GM12878 (cell line): ENCODE results near the gene MSI2. TPM values are rescaled to one million over a fixed set of nuclear protein-coding genes. Genes with fewer than 3 reads are reported as not detected.

ENCODE experiments used
- ATF7 ChIP-seq: fragments of 450-650 bp; IDR thresholded peaks from 2 replicates; pipeline ENCODE4 v1.6.1; 2016; ENCODE audit warnings: low read depth, mild to moderate bottlenecking
- BCL11A ChIP-seq: IDR thresholded peaks from 2 replicates; pipeline ENCODE4 v1.6.1; 2011; ENCODE audit warnings: low read depth, low read length
- BRCA1 ChIP-seq: IDR thresholded peaks from 2 replicates; pipeline ENCODE4 v1.6.1; 2011; ENCODE audit warnings: low read depth, low read length, improper control_type of control experiment
- CEBPB ChIP-seq, 2 experiments: fragments of 150-350 bp in 1 of 2; IDR thresholded peaks; 2 replicates each; pipeline ENCODE4 v1.6.1; 2012 to 2014; ENCODE audit warnings: low read depth in 2 of 2, low read length in 2 of 2, borderline replicate concordance in 1 of 2, inconsistent platforms in 1 of 2
- CUX1 ChIP-seq: IDR thresholded peaks from 2 replicates; pipeline ENCODE4 v1.6.1; 2012; ENCODE audit warnings: improper control_type of control experiment, low read depth, low read length; ENCODE audit not compliant: insufficient replicate concordance
- HDAC2 ChIP-seq: fragments of 200-600 bp; sonication (generic); IDR thresholded peaks from 2 replicates; pipeline ENCODE4 v1.6.1; 2017
- HDGF ChIP-seq: fragments of 450-650 bp; IDR thresholded peaks from 2 replicates; pipeline ENCODE4 v1.6.1; 2016; ENCODE audit warnings: antibody characterized with exemption
- IKZF1 ChIP-seq: fragments of 450-650 bp; conservative IDR thresholded peaks from 2 replicates; pipeline ENCODE4 v1.6.1; 2017; ENCODE audit warnings: antibody characterized with exemption, mild to moderate bottlenecking
- LARP7 ChIP-seq: fragments of 450-650 bp; IDR thresholded peaks from 2 replicates; pipeline ENCODE4 v1.6.1; 2017; ENCODE audit warnings: mild to moderate bottlenecking
- MEF2A ChIP-seq: IDR thresholded peaks from 2 replicates; pipeline ENCODE4 v1.6.1; 2011; ENCODE audit warnings: low read depth, mild to moderate bottlenecking, low read length, moderate library complexity; ENCODE audit not compliant: insufficient read depth
- MEF2B ChIP-seq: fragments of 450-650 bp; IDR thresholded peaks from 2 replicates; pipeline ENCODE4 v1.6.1; 2018; ENCODE audit warnings: mild to moderate bottlenecking, moderate library complexity; ENCODE audit not compliant: partially characterized antibody, poor library complexity, severe bottlenecking
- NFYA ChIP-seq: IDR thresholded peaks from 2 replicates; pipeline ENCODE4 v1.6.1; 2011; ENCODE audit warnings: low read depth, mild to moderate bottlenecking, low read length, improper control_type of control experiment, borderline replicate concordance
- NR2F1 ChIP-seq: fragments of 450-650 bp; conservative IDR thresholded peaks from 2 replicates; pipeline ENCODE4 v1.6.1; 2017; ENCODE audit warnings: mild to moderate bottlenecking
- NRF1 ChIP-seq: conservative IDR thresholded peaks from 2 replicates; pipeline ENCODE4 v1.6.1; 2011; ENCODE audit warnings: mild to moderate bottlenecking, low read depth, low read length, improper control_type of control experiment
- PAX5 ChIP-seq: IDR thresholded peaks from 2 replicates; pipeline ENCODE4 v1.6.1; 2011; ENCODE audit warnings: low read depth, low read length, borderline replicate concordance
- RUNX3 ChIP-seq: IDR thresholded peaks from 2 replicates; pipeline ENCODE4 v1.6.1; 2012; ENCODE audit warnings: low read length, inconsistent platforms
- SIX5 ChIP-seq: IDR thresholded peaks from 2 replicates; pipeline ENCODE4 v1.6.1; 2011; ENCODE audit warnings: mild to moderate bottlenecking, low read depth, low read length, moderate library complexity; ENCODE audit not compliant: severe bottlenecking
- SMAD1 ChIP-seq: fragments of 450-650 bp; IDR thresholded peaks from 2 replicates; pipeline ENCODE4 v1.6.1; 2018; ENCODE audit warnings: mild to moderate bottlenecking, low read depth; ENCODE audit not compliant: partially characterized antibody
- SPI1 ChIP-seq: IDR thresholded peaks from 2 replicates; pipeline ENCODE4 v1.6.1; 2011; ENCODE audit warnings: low read depth, mild to moderate bottlenecking, low read length, moderate library complexity, borderline replicate concordance; ENCODE audit not compliant: insufficient read depth
- STAT1 ChIP-seq: fragments of 450-650 bp; conservative IDR thresholded peaks from 2 replicates; pipeline ENCODE4 v1.6.1; 2014; ENCODE audit warnings: antibody characterized with exemption, mild to moderate bottlenecking
- SUZ12 ChIP-seq: fragments of 200-600 bp; sonication (generic); IDR thresholded peaks from one replicate; pipeline ENCODE4 v1.6.1; 2018; ENCODE audit warnings: antibody characterized with exemption, mild to moderate bottlenecking; ENCODE audit not compliant: unreplicated experiment
- TAF1 ChIP-seq: IDR thresholded peaks from 2 replicates; pipeline ENCODE4 v1.6.1; 2011; ENCODE audit warnings: mild to moderate bottlenecking, low read depth, low read length, borderline replicate concordance
- TCF12 ChIP-seq: IDR thresholded peaks from 2 replicates; pipeline ENCODE4 v1.6.1; 2011; ENCODE audit warnings: low read depth, mild to moderate bottlenecking, low read length
- TCF3 ChIP-seq: IDR thresholded peaks from 2 replicates; pipeline ENCODE4 v1.6.1; 2012; ENCODE audit warnings: low read depth, mild to moderate bottlenecking, low read length, borderline replicate concordance; ENCODE audit not compliant: insufficient read depth
- USF2 ChIP-seq: IDR thresholded peaks from 2 replicates; pipeline ENCODE4 v1.6.1; 2011; ENCODE audit warnings: low read depth, low read length, improper control_type of control experiment, borderline replicate concordance
- ZBED1 ChIP-seq: IDR thresholded peaks from 2 replicates; pipeline ENCODE4 v1.6.1; 2016; ENCODE audit warnings: borderline replicate concordance
- ZNF384 ChIP-seq: IDR thresholded peaks from 2 replicates; pipeline ENCODE4 v1.6.1; 2012; ENCODE audit warnings: low read depth, mild to moderate bottlenecking, low read length, improper control_type of control experiment, borderline replicate concordance
- ZNF622 ChIP-seq: fragments of 450-650 bp; IDR thresholded peaks from 2 replicates; pipeline ENCODE4 v1.6.1; 2017; ENCODE audit warnings: mild to moderate bottlenecking, inconsistent platforms
- ZZZ3 ChIP-seq: IDR thresholded peaks from 2 replicates; pipeline ENCODE4 v1.6.1; 2011; ENCODE audit warnings: low read depth; ENCODE audit not compliant: control insufficient read depth, insufficient read length
- polyA plus RNA-seq, 11 experiments: library from polyadenylated mRNA; depleted of rRNA in 4 of 11; unstranded in 6 of 11; stranded (reverse) in 5 of 11; fragments of >200 nt; fragmentation: Nextera tagmentation in 4 of 11; fragmentation: Illumina TruSeq in 1 of 11; extraction: Ambion mirVana in 4 of 11; extraction: Trizol in 1 of 11; gene quantifications; 1 replicate in 1 of 11; 2 replicates in 10 of 11; pipeline versions ENCODE4 v1.2.1 to v1.2.3, GENCODE V29; 2011 to 2016; ENCODE audit warnings: inconsistent platforms in 2 of 11, missing spikeins in 2 of 11, low read depth in 1 of 11
- total RNA-seq, 4 experiments: library from RNA; depleted of rRNA in 3 of 4; stranded (reverse); fragments of >200 nt in 3 of 4; fragmentation: Illumina TruSeq in 1 of 4; extraction: Trizol in 1 of 4; gene quantifications; 2 replicates each; pipeline versions ENCODE4 v1.2.1 to v1.2.3, GENCODE V29; 2013 to 2021

MSI2 gene
- total and polyA plus RNA-seq, 10 of the 15 experiments (the other 5 are each of a cell fraction or from before 2014, with no cell fraction given) = 6.1 to 76.1 (median 42.0) TPM

- TF ChIP-seq SIX5 (no peak), MEF2B (no peak), BCL11A (peak; percentile 53; the same call in 1 of the 2 replicates), ZNF622 (no peak), TAF1 (no peak), NRF1 (0 out of 2 replicates have a peak, but pooled peaks have one; percentile 12), TCF12 (peak; percentile 97), PAX5 (peak; percentile 61; the same call in 1 of the 2 replicates), LARP7 (no peak), SUZ12 (no peak), MEF2A (0 out of 2 replicates have a peak, but pooled peaks have one; percentile 20), TCF3 (peak; percentile 98), SMAD1 (no peak), ZZZ3 (no peak), STAT1 (no peak), IKZF1 (peak; percentile 59), HDGF (no peak), SPI1 (peak; percentile 93), HDAC2 (no peak), ZNF384 (no peak), NR2F1 (no peak), NFYA (no peak), ZBED1 (no peak), RUNX3 (peak; percentile 47; the same call in 1 of the 2 replicates), ATF7 (no peak), BRCA1 (no peak), USF2 (no peak), CEBPB (IDR thresholded peaks at IDR 0.05; ENCODE audit: borderline replicate concordance in 1 of 2, low read depth in 2 of 2, low read length in 2 of 2) (no peak), CUX1 (no peak)
Measured at GRCh38 chr17:57629470-57629869, 373.1 kb downstream of the MSI2 start (continued).
